Measurements from ENCODE around the gene SLC13A3. TPM values are rescaled to one million over a fixed set of nuclear protein-coding genes. Genes with fewer than 3 reads are reported as not detected.

SLC13A3 gene
- total RNA-seq, 1 donor from 2014 or later, result 0.90 TPM

DNA sequence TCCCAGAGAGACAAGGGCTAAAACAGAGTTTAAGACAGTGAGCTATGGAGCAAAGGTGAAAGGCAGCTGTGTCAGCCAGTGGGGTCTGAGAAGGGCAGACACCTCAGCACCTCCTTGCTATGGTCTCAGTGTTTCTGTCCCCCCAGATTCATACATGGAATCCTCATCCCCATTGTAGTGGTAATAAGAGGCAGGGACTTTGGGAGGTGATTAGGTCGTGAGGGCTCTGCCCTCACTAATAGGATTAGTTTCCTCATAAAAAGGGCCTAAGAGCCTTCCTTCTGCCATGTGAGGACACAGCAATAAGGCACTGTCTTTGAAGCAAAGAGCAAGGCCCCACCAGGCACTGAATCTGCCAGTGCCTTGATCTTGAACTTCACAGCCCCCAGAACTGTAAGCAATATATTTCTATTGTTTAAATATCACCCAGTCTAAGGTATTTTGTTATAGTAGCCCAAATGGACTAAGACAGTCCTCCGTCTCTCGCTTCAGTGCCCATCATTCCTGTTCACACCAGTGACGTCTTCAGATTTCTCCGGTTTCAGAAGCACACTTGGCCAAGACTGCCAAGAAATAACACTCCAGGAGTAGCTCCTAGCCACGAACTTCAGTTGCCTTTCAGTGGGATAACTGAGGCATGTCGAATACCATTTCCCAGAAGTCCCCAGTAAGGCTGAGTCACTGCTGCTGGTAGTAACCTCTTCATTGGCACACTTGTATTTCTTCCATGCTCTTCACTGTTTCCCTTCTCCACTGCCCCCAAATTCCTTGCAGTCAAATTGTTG, 32.8 kb downstream of the SLC13A3 start:
- DNase-seq (ENCODE audit: low spot score), result no peak
- H3K27me3 Mint-ChIP-seq (ENCODE audit: unreplicated experiment), result no peaks in the 10 kb centered on the region
- TF ChIP-seq, protein P1, sequence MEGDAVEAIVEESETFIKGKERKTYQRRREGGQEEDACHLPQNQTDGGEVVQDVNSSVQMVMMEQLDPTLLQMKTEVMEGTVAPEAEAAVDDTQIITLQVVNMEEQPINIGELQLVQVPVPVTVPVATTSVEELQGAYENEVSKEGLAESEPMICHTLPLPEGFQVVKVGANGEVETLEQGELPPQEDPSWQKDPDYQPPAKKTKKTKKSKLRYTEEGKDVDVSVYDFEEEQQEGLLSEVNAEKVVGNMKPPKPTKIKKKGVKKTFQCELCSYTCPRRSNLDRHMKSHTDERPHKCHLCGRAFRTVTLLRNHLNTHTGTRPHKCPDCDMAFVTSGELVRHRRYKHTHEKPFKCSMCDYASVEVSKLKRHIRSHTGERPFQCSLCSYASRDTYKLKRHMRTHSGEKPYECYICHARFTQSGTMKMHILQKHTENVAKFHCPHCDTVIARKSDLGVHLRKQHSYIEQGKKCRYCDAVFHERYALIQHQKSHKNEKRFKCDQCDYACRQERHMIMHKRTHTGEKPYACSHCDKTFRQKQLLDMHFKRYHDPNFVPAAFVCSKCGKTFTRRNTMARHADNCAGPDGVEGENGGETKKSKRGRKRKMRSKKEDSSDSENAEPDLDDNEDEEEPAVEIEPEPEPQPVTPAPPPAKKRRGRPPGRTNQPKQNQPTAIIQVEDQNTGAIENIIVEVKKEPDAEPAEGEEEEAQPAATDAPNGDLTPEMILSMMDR (IDR thresholded peaks at IDR 0.05; ENCODE audit: unreplicated experiment), result no peak
- H3K27ac Mint-ChIP-seq (ENCODE audit: unreplicated experiment), result no peak overlapping the region
- H3K4me1 Mint-ChIP-seq (ENCODE audit: unreplicated experiment), result no peaks in the 10 kb centered on the region
- H3K9me3 Mint-ChIP-seq (ENCODE audit: unreplicated experiment), result no peaks in the 10 kb centered on the region
- no peaks in the 10 kb centered on the region for H3K36me3 Mint-ChIP-seq (ENCODE audit: low read depth, unreplicated experiment)
- H3K4me3 Mint-ChIP-seq (ENCODE audit: unreplicated experiment), result no peak overlapping the region

GRCh38 chr20:46614503-46614902, 36.8 kb downstream of the SLC13A3 start:
- Mint-ChIP-seq H3K9me3 (ENCODE audit: unreplicated experiment) (no peaks in the 10 kb centered on the region), H3K4me1 (ENCODE audit: unreplicated experiment) (no peaks in the 10 kb centered on the region)

GRCh38 chr20:46610145-46610544, 41.1 kb downstream of the SLC13A3 start:
- no peaks in the 10 kb centered on the region for H3K9me3 Mint-ChIP-seq (ENCODE audit: unreplicated experiment)
- H3K4me1 Mint-ChIP-seq (ENCODE audit: unreplicated experiment), result no peaks in the 10 kb centered on the region
- H3K27me3 Mint-ChIP-seq (ENCODE audit: unreplicated experiment), result peaks cover 3% of the 10 kb centered on the region
- no peak for DNase-seq (ENCODE audit: low spot score)
- H3K27ac Mint-ChIP-seq (ENCODE audit: unreplicated experiment), result no peak overlapping the region
- TF ChIP-seq, protein P1 (IDR thresholded peaks at IDR 0.05; ENCODE audit: unreplicated experiment), result no peak
- peaks cover 3% of the 10 kb centered on the region for H3K36me3 Mint-ChIP-seq (ENCODE audit: low read depth, unreplicated experiment)
- no peak overlapping the region for H3K4me3 Mint-ChIP-seq (ENCODE audit: unreplicated experiment)

More at GRCh38 chr20:46614503-46614902, 36.8 kb downstream of the SLC13A3 start:
- Mint-ChIP-seq H3K27me3 (ENCODE audit: unreplicated experiment) (peaks cover 3% of the 10 kb centered on the region), H3K4me3 (ENCODE audit: unreplicated experiment) (no peak overlapping the region), H3K27ac (ENCODE audit: unreplicated experiment) (no peak overlapping the region), H3K36me3 (ENCODE audit: low read depth, unreplicated experiment) (peaks cover 3% of the 10 kb centered on the region)
- TF ChIP-seq, protein P1 (IDR thresholded peaks at IDR 0.05; ENCODE audit: unreplicated experiment), result no peak
- DNase-seq (ENCODE audit: low spot score), result no peak

- Mint-ChIP-seq H3K27ac (ENCODE audit: unreplicated experiment) (no peak overlapping the region), H3K4me3 (ENCODE audit: unreplicated experiment) (no peak overlapping the region), H3K4me1 (ENCODE audit: unreplicated experiment) (no peaks in the 10 kb centered on the region), H3K27me3 (ENCODE audit: unreplicated experiment) (peaks cover 3% of the 10 kb centered on the region), H3K9me3 (ENCODE audit: unreplicated experiment) (no peaks in the 10 kb centered on the region), H3K36me3 (ENCODE audit: low read depth, unreplicated experiment) (peaks cover 3% of the 10 kb centered on the region)
- TF ChIP-seq, protein P1 (IDR thresholded peaks at IDR 0.05; ENCODE audit: unreplicated experiment), result no peak
- no peak for DNase-seq (ENCODE audit: low spot score)
Observed at GRCh38 chr20:46609043-46609442, 42.2 kb downstream of the SLC13A3 start.

GRCh38 chr20:46607849-46608497, 43.3 kb downstream of the SLC13A3 start:
- peaks cover 3% of the 10 kb centered on the region for H3K27me3 Mint-ChIP-seq (ENCODE audit: unreplicated experiment)
- no peaks in the 10 kb centered on the region for H3K4me1 Mint-ChIP-seq (ENCODE audit: unreplicated experiment)
- H3K9me3 Mint-ChIP-seq (ENCODE audit: unreplicated experiment), result no peaks in the 10 kb centered on the region
- TF ChIP-seq, protein P1 (IDR thresholded peaks at IDR 0.05; ENCODE audit: unreplicated experiment), result no peak
- H3K36me3 Mint-ChIP-seq (ENCODE audit: low read depth, unreplicated experiment), result peaks cover 3% of the 10 kb centered on the region
- no peak overlapping the region for H3K4me3 Mint-ChIP-seq (ENCODE audit: unreplicated experiment)
- DNase-seq (ENCODE audit: low spot score), result no peak
- H3K27ac Mint-ChIP-seq (ENCODE audit: unreplicated experiment), result no peak overlapping the region

All from endothelial cell (in vitro differentiated cells).